AG09309 (cell line): ENCODE measurements around the gene BMPR1A.

Source experiments
- DNase-seq: peaks from one replicate; pipeline ENCODE4 v3.0.0-alpha.2; 2010; ENCODE audit warnings: low read depth
- H3K4me3 ChIP-seq: 2 replicates; pipeline ENCODE4 v1.5.1; 2011; ENCODE audit warnings: mild to moderate bottlenecking, low read depth, low read length, moderate library complexity; ENCODE audit not compliant: control insufficient read depth
- CTCF ChIP-seq: IDR thresholded peaks from 2 replicates; pipeline ENCODE4 v1.5.1; 2011; ENCODE audit warnings: mild to moderate bottlenecking, low read depth, low read length, inconsistent platforms; ENCODE audit not compliant: insufficient read depth, control insufficient read depth; ENCODE audit errors: missing control alignments

Gene BMPR1A

GRCh38 chr10:86718556-86718955 is 37.9 kb upstream of the BMPR1A start:
- DNase-seq: no peak
- H3K4me3 ChIP-seq: no peak overlapping the region
- TF ChIP-seq CTCF: no peak

- no peak for TF ChIP-seq CTCF
- no peak overlapping the region for H3K4me3 ChIP-seq
- DNase-seq: no peak
These were observed 35.2 kb upstream of the BMPR1A start for GRCh38 chr10:86721232-86721631.

GRCh38 chr10:86723009-86723408 is 33.4 kb upstream of the BMPR1A start:
- no peak for TF ChIP-seq CTCF
- no peak for DNase-seq
- H3K4me3 ChIP-seq: no peak overlapping the region

- H3K4me3 ChIP-seq: no peak overlapping the region
- TF ChIP-seq CTCF: no peak
- DNase-seq: no peak
These were observed 32.0 kb upstream of the BMPR1A start for GRCh38 chr10:86724445-86724844.

GRCh38 chr10:86725980-86726676 is 30.3 kb upstream of the BMPR1A start:
- no peak for DNase-seq
- H3K4me3 ChIP-seq: no peak overlapping the region
- TF ChIP-seq CTCF: no peak

GRCh38 chr10:86726677-86726999 is 29.8 kb upstream of the BMPR1A start:
- no peak overlapping the region for H3K4me3 ChIP-seq
- no peak for TF ChIP-seq CTCF
- DNase-seq: no peak

- no peak for DNase-seq
- no peak for TF ChIP-seq CTCF
- no peak overlapping the region for H3K4me3 ChIP-seq
These were observed 28.9 kb upstream of the BMPR1A start for GRCh38 chr10:86727470-86727869.
